ENCODE data around the gene SS18L1. TPM values are rescaled to one million over a fixed set of nuclear protein-coding genes. Genes with fewer than 3 reads are reported as not detected.

SS18L1 gene
- total and polyA plus RNA-seq, 10 donors: 6.7 to 18.6 (median 13.9) TPM

DNA sequence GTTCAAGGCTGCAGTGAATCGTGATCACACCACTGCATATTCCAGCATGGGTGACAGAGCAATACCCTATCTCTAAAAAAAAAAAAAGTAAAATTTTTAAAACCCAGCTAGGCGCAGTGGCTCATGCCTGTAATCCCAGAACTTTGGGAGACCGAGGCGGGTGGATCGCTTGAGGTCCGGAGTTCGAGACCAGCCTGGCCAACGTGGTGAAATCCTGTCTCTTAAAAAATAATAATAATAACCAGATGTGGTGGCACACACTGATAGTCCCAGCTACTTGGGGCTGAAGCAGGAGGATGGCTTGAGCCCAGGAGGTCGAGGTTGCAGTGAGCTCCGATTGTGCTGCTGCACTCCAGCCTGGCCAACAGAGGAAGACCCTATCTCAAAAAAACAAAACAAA is 52.7 kb downstream of the SS18L1 start:
- intact Hi-C loops (cut with DNase I; ENCODE audit: low total_unique reads): no loop called here
- H3K36me3 ChIP-seq: peaks cover 0 to 100% (median 66%) of the 10 kb centered on the region in 6 donors
- TF ChIP-seq POLR2AphosphoS5 (IDR thresholded peaks at IDR 0.05): no peak
- TF ChIP-seq, protein P1, sequence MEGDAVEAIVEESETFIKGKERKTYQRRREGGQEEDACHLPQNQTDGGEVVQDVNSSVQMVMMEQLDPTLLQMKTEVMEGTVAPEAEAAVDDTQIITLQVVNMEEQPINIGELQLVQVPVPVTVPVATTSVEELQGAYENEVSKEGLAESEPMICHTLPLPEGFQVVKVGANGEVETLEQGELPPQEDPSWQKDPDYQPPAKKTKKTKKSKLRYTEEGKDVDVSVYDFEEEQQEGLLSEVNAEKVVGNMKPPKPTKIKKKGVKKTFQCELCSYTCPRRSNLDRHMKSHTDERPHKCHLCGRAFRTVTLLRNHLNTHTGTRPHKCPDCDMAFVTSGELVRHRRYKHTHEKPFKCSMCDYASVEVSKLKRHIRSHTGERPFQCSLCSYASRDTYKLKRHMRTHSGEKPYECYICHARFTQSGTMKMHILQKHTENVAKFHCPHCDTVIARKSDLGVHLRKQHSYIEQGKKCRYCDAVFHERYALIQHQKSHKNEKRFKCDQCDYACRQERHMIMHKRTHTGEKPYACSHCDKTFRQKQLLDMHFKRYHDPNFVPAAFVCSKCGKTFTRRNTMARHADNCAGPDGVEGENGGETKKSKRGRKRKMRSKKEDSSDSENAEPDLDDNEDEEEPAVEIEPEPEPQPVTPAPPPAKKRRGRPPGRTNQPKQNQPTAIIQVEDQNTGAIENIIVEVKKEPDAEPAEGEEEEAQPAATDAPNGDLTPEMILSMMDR (IDR thresholded peaks at IDR 0.05 in 8 of 11, conservative IDR thresholded peaks at IDR 0.05 in 3 of 11): no peak
- TF ChIP-seq POLR2A (IDR thresholded peaks at IDR 0.05): no peak
- DNase-seq: peak; percentile 18
- H3K4me1 ChIP-seq: peaks cover under 1 to 25% (median 5%) of the 10 kb centered on the region in 6 donors
- H3K4me3 ChIP-seq: no peak overlapping the region
- no peaks in the 10 kb centered on the region for H3K9me3 ChIP-seq
- 94 to 97% (median 97%) methylated on average over 10 of the region's 10 CpGs for WGBS, 5 donors
- no peak overlapping the region for H3K27ac ChIP-seq
- no peaks in the 10 kb centered on the region for H3K27me3 ChIP-seq (replicated peaks in 1 of 7)

DNA sequence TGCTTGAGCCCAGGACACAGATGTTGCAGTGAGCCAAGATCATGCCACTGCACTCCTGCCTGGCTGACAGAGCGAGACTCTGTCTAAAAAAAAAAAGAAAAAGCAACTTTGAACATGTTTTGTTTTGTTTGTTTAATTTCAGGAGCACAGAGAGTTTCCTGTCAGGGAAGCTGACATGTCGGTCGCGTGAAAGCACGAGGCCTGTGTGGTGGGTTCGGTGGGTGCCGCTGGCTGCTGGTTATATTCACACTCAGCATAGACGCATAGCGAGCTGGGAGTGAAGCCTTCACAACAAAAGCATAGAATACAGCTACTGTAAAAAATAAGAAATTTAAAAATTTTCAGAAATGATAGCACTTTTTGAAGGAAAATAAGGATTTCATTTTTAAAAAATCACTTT is 53.7 kb downstream of the SS18L1 start:
- Histone ChIP-seq H3K4me1 (peaks cover 3 to 36% (median 16%) of the 10 kb centered on the region in 6 donors), H3K27ac (no peak overlapping the region), H3K9me3 (no peaks in the 10 kb centered on the region), H3K27me3 (replicated peaks in 1 of 7) (no peaks in the 10 kb centered on the region), H3K36me3 (peaks cover 0 to 100% (median 75%) of the 10 kb centered on the region in 6 donors), H3K4me3 (no peak overlapping the region)
- DNase-seq: peak; percentile 9
- WGBS, 5 donors: 83 to 99% (median 91%) methylated on average over 9 of the region's 9 CpGs
- intact Hi-C loops (cut with DNase I; ENCODE audit: low total_unique reads): no loop called here
- TF ChIP-seq POLR2A (IDR thresholded peaks at IDR 0.05) (no peak), POLR2AphosphoS5 (IDR thresholded peaks at IDR 0.05) (no peak)
- TF ChIP-seq, protein P1 (IDR thresholded peaks at IDR 0.05 in 8 of 11, conservative IDR thresholded peaks at IDR 0.05 in 3 of 11): no peak

DNA sequence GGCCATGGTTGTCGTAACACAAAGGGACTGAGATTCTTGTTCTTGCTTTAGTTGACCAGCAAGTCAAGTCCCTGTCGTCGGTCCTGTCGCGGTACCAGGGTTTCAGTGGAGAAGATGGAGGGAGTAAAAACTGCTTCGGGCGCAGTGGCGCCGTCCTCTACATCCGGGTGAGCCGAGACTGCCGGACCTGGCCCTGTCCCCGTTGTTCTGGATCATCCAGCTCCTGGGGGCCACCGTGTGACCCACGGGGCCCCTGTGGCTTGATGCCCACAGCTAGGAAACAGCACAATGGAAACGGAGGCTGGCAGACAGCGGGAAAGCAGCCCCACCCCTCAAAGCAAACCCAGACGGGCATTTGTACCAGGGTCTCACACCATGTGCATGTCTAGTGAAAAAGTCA is 54.2 kb downstream of the SS18L1 start:
- Histone ChIP-seq H3K36me3 (peaks cover 0 to 100% (median 78%) of the 10 kb centered on the region in 6 donors), H3K4me3 (no peak overlapping the region), H3K9me3 (no peaks in the 10 kb centered on the region), H3K27ac (no peak overlapping the region), H3K27me3 (replicated peaks in 1 of 7) (no peaks in the 10 kb centered on the region), H3K4me1 (peaks cover 3 to 40% (median 17%) of the 10 kb centered on the region in 6 donors)
- 93 to 97% (median 94%) methylated on average over 18 of the region's 18 CpGs for WGBS, 5 donors
- intact Hi-C loops (cut with DNase I; ENCODE audit: low total_unique reads): no loop called here
- DNase-seq: peak; percentile 70
- TF ChIP-seq POLR2AphosphoS5 (IDR thresholded peaks at IDR 0.05): no peak
- TF ChIP-seq POLR2A (IDR thresholded peaks at IDR 0.05): no peak
- TF ChIP-seq, protein P1 (IDR thresholded peaks at IDR 0.05 in 8 of 11, conservative IDR thresholded peaks at IDR 0.05 in 3 of 11): no peak

DNA sequence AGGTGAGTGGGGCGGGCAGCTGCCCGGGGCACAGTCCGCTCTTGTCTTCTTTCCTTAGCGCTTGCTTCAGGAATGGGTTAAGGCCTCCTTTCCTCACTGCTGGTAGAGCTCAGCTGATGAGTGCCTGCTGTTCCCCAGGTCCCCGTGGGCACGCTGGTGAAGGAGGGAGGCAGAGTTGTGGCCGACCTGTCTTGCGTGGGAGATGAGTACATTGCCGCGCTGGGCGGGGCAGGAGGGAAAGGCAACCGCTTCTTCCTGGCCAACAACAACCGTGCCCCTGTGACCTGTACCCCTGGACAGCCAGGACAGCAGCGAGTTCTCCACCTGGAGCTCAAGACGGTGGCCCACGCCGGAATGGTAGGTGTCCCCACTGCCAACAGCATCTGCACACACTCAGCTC is 54.9 kb downstream of the SS18L1 start:
- WGBS, 5 donors: 96 to 97% (median 96%) methylated on average over 17 of the region's 17 CpGs
- H3K9me3 ChIP-seq: no peaks in the 10 kb centered on the region
- DNase-seq: peak; percentile 50
- H3K36me3 ChIP-seq: peaks cover 0 to 100% (median 76%) of the 10 kb centered on the region in 6 donors
- H3K4me3 ChIP-seq: no peak overlapping the region
- H3K4me1 ChIP-seq: peaks cover 3 to 45% (median 23%) of the 10 kb centered on the region in 6 donors
- intact Hi-C loops (cut with DNase I; ENCODE audit: low total_unique reads): no loop called here
- TF ChIP-seq, protein P1 (IDR thresholded peaks at IDR 0.05 in 8 of 11, conservative IDR thresholded peaks at IDR 0.05 in 3 of 11): no peak
- TF ChIP-seq POLR2A (IDR thresholded peaks at IDR 0.05) (no peak), POLR2AphosphoS5 (IDR thresholded peaks at IDR 0.05) (no peak)
- no peaks in the 10 kb centered on the region for H3K27me3 ChIP-seq (replicated peaks in 1 of 7)
- no peak overlapping the region for H3K27ac ChIP-seq

Measured in spleen (tissue), 11 donors.